ENCODE results near the gene RBM20.

DNA sequence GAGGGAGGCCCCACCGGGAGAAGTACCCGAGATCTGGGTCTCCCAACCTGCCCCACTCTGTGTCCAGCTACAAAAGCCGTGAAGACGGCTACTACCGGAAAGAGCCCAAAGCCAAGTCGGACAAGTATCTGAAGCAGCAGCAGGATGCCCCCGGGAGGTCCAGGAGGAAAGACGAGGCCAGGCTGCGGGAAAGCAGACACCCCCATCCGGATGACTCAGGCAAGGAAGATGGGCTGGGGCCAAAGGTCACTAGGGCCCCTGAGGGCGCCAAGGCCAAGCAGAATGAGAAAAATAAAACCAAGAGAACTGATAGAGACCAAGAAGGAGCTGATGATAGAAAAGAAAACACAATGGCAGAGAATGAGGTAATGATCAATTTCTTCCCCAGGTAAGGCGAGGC, 168.4 kb downstream of the RBM20 start:
- TF ChIP-seq, protein P1, sequence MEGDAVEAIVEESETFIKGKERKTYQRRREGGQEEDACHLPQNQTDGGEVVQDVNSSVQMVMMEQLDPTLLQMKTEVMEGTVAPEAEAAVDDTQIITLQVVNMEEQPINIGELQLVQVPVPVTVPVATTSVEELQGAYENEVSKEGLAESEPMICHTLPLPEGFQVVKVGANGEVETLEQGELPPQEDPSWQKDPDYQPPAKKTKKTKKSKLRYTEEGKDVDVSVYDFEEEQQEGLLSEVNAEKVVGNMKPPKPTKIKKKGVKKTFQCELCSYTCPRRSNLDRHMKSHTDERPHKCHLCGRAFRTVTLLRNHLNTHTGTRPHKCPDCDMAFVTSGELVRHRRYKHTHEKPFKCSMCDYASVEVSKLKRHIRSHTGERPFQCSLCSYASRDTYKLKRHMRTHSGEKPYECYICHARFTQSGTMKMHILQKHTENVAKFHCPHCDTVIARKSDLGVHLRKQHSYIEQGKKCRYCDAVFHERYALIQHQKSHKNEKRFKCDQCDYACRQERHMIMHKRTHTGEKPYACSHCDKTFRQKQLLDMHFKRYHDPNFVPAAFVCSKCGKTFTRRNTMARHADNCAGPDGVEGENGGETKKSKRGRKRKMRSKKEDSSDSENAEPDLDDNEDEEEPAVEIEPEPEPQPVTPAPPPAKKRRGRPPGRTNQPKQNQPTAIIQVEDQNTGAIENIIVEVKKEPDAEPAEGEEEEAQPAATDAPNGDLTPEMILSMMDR (conservative IDR thresholded peaks at IDR 0.05), result no peak
- TF ChIP-seq EZH2 (IDR thresholded peaks at IDR 0.05; ENCODE audit: low read depth), result no peak

Data from PC-9 (cell line).